ENCODE measurements around the gene KIFBP.
"Not testable (repeated sequence)": the region's sequence is repeated elsewhere in the genome, so short reads cannot be mapped to it uniquely, and the experiment has no call there.

The KIFBP gene

GRCh38 chr10:68959695-68960527 lies 28.7 kb upstream of the KIFBP start:
- H3K4me3 ChIP-seq (ENCODE audit: low read length, poor library complexity, severe bottlenecking) = peak overlapping the region; percentile 60
- H3K27me3 ChIP-seq (ENCODE audit: insufficient read depth, low read length, poor library complexity, severe bottlenecking) = no peaks in the 10 kb centered on the region
- H3K9me3 ChIP-seq (ENCODE audit: insufficient read depth, low read depth, low read length) = no peaks in the 10 kb centered on the region
- H3K4me2 ChIP-seq (ENCODE audit: low read depth, low read length, poor library complexity, severe bottlenecking) = peak overlapping the region; percentile 89
- peak overlapping the region; percentile 33 for H3K9ac ChIP-seq (ENCODE audit: low read depth, low read length, poor library complexity, severe bottlenecking)
- H3F3A ChIP-seq (ENCODE audit: low read depth) = no peaks in the 10 kb centered on the region
- TF ChIP-seq EZH2phosphoT487 (IDR thresholded peaks at IDR 0.05; ENCODE audit: borderline replicate concordance) (no peak), CTCF (conservative IDR thresholded peaks at IDR 0.05; ENCODE audit: low read length) (no peak)
- peaks cover 74% of the 10 kb centered on the region for H3K79me2 ChIP-seq (ENCODE audit: insufficient read depth, low read length)
- peaks cover 53% of the 10 kb centered on the region for H4K20me1 ChIP-seq (ENCODE audit: insufficient read depth, low read length, poor library complexity, severe bottlenecking)
- H2AFZ ChIP-seq (ENCODE audit: low read length) = no peak overlapping the region
- peaks cover 38% of the 10 kb centered on the region for H3K36me3 ChIP-seq (ENCODE audit: insufficient read depth, low read length)
- no peaks in the 10 kb centered on the region for H3K9me2 ChIP-seq (replicated peaks; ENCODE audit: low read depth, low read length)
- peaks cover 39% of the 10 kb centered on the region for H3K4me1 ChIP-seq (ENCODE audit: insufficient read depth, low read length, poor library complexity, severe bottlenecking)

GRCh38 chr10:68963151-68963550 lies 25.5 kb upstream of the KIFBP start:
- H3K36me3 ChIP-seq (ENCODE audit: insufficient read depth, low read length) = peaks cover 67% of the 10 kb centered on the region
- H3K27me3 ChIP-seq (ENCODE audit: insufficient read depth, low read length, poor library complexity, severe bottlenecking) = no peaks in the 10 kb centered on the region
- no peaks in the 10 kb centered on the region for H3K9me3 ChIP-seq (ENCODE audit: insufficient read depth, low read depth, low read length)
- H2AFZ ChIP-seq (ENCODE audit: low read length) = no peak overlapping the region
- H3K9me2 ChIP-seq (replicated peaks; ENCODE audit: low read depth, low read length) = no peaks in the 10 kb centered on the region
- TF ChIP-seq CTCF (conservative IDR thresholded peaks at IDR 0.05; ENCODE audit: low read length) (no peak), EZH2phosphoT487 (IDR thresholded peaks at IDR 0.05; ENCODE audit: borderline replicate concordance) (no peak)
- peaks cover 35% of the 10 kb centered on the region for H4K20me1 ChIP-seq (ENCODE audit: insufficient read depth, low read length, poor library complexity, severe bottlenecking)
- no peak overlapping the region for H3K4me2 ChIP-seq (ENCODE audit: low read depth, low read length, poor library complexity, severe bottlenecking)
- H3K4me3 ChIP-seq (ENCODE audit: low read length, poor library complexity, severe bottlenecking) = no peak overlapping the region
- H3F3A ChIP-seq (ENCODE audit: low read depth) = no peaks in the 10 kb centered on the region
- H3K79me2 ChIP-seq (ENCODE audit: insufficient read depth, low read length) = peaks cover 51% of the 10 kb centered on the region
- H3K9ac ChIP-seq (ENCODE audit: low read depth, low read length, poor library complexity, severe bottlenecking) = no peak overlapping the region
- peaks cover 28% of the 10 kb centered on the region for H3K4me1 ChIP-seq (ENCODE audit: insufficient read depth, low read length, poor library complexity, severe bottlenecking)

- H3K9ac ChIP-seq (ENCODE audit: low read depth, low read length, poor library complexity, severe bottlenecking) = no peak overlapping the region
- H3K4me3 ChIP-seq (ENCODE audit: low read length, poor library complexity, severe bottlenecking) = no peak overlapping the region
- no peaks in the 10 kb centered on the region for H3K4me1 ChIP-seq (ENCODE audit: insufficient read depth, low read length, poor library complexity, severe bottlenecking)
- H3K9me2 ChIP-seq (replicated peaks; ENCODE audit: low read depth, low read length) = no peaks in the 10 kb centered on the region
- H3K9me3 ChIP-seq (ENCODE audit: insufficient read depth, low read depth, low read length) = no peaks in the 10 kb centered on the region
- no peak overlapping the region for H2AFZ ChIP-seq (ENCODE audit: low read length)
- H3K27me3 ChIP-seq (ENCODE audit: insufficient read depth, low read length, poor library complexity, severe bottlenecking) = no peaks in the 10 kb centered on the region
- no peaks in the 10 kb centered on the region for H3K79me2 ChIP-seq (ENCODE audit: insufficient read depth, low read length)
- TF ChIP-seq CTCF (conservative IDR thresholded peaks at IDR 0.05; ENCODE audit: low read length) = no peak
- no peak for TF ChIP-seq EZH2phosphoT487 (IDR thresholded peaks at IDR 0.05; ENCODE audit: borderline replicate concordance)
- no peaks in the 10 kb centered on the region for H3F3A ChIP-seq (ENCODE audit: low read depth)
- H3K4me2 ChIP-seq (ENCODE audit: low read depth, low read length, poor library complexity, severe bottlenecking) = no peak overlapping the region
- no peaks in the 10 kb centered on the region for H4K20me1 ChIP-seq (ENCODE audit: insufficient read depth, low read length, poor library complexity, severe bottlenecking)
- peaks cover 93% of the 10 kb centered on the region for H3K36me3 ChIP-seq (ENCODE audit: insufficient read depth, low read length)
Observed at GRCh38 chr10:68973975-68974374, 14.6 kb upstream of the KIFBP start.

- H3K9ac ChIP-seq (ENCODE audit: low read depth, low read length, poor library complexity, severe bottlenecking); H3K9me3 ChIP-seq (ENCODE audit: insufficient read depth, low read depth, low read length); H2AFZ ChIP-seq (ENCODE audit: low read length); H3K4me2 ChIP-seq (ENCODE audit: low read depth, low read length, poor library complexity, severe bottlenecking); H3K4me1 ChIP-seq (ENCODE audit: insufficient read depth, low read length, poor library complexity, severe bottlenecking); H4K20me1 ChIP-seq (ENCODE audit: insufficient read depth, low read length, poor library complexity, severe bottlenecking); H3K79me2 ChIP-seq (ENCODE audit: insufficient read depth, low read length); H3F3A ChIP-seq (ENCODE audit: low read depth); H3K9me2 ChIP-seq (replicated peaks; ENCODE audit: low read depth, low read length); H3K4me3 ChIP-seq (ENCODE audit: low read length, poor library complexity, severe bottlenecking); H3K27me3 ChIP-seq (ENCODE audit: insufficient read depth, low read length, poor library complexity, severe bottlenecking): not testable (repeated sequence)
- H3K36me3 ChIP-seq (ENCODE audit: insufficient read depth, low read length) = peaks cover 87% of the 10 kb centered on the region
Observed at GRCh38 chr10:68975936-68976473, 12.6 kb upstream of the KIFBP start.

- H3K36me3 ChIP-seq (ENCODE audit: insufficient read depth, low read length) = peaks cover 85% of the 10 kb centered on the region
- H3K79me2 ChIP-seq (ENCODE audit: insufficient read depth, low read length) = not testable (repeated sequence)
Observed at GRCh38 chr10:68979738-68980137, 8.9 kb upstream of the KIFBP start.

More at GRCh38 chr10:68979738-68980137, 8.9 kb upstream of the KIFBP start:
- not testable (repeated sequence) for H3K4me1 ChIP-seq (ENCODE audit: insufficient read depth, low read length, poor library complexity, severe bottlenecking); H3K4me2 ChIP-seq (ENCODE audit: low read depth, low read length, poor library complexity, severe bottlenecking); H4K20me1 ChIP-seq (ENCODE audit: insufficient read depth, low read length, poor library complexity, severe bottlenecking); H3K9me2 ChIP-seq (replicated peaks; ENCODE audit: low read depth, low read length); H3K9ac ChIP-seq (ENCODE audit: low read depth, low read length, poor library complexity, severe bottlenecking); H2AFZ ChIP-seq (ENCODE audit: low read length); H3F3A ChIP-seq (ENCODE audit: low read depth); H3K9me3 ChIP-seq (ENCODE audit: insufficient read depth, low read depth, low read length); H3K4me3 ChIP-seq (ENCODE audit: low read length, poor library complexity, severe bottlenecking); H3K27me3 ChIP-seq (ENCODE audit: insufficient read depth, low read length, poor library complexity, severe bottlenecking)

Data from Loucy (cell line).